Measurements from ENCODE around the gene FILIP1L. TPM values are rescaled to one million over a fixed set of nuclear protein-coding genes. Genes with fewer than 3 reads are reported as not detected.

Gene FILIP1L
- total and polyA plus RNA-seq, 2 of the 8 experiments (the other 6 are each of a cell fraction or from before 2014, with no cell fraction given) = 0.06 to 0.09 TPM

GRCh38 chr3:99907959-99908544 lies 206.2 kb downstream of the FILIP1L start:
- Histone ChIP-seq H3K4me1 (replicated peaks in 1 of 4; ENCODE audit: control insufficient read depth in 3 of 4, insufficient read depth in 4 of 4, low read length in 3 of 4) (peaks cover 0 to 4% (median 1%) of the 10 kb centered on the region in 4 experiments; a peak in 3 of 7 replicates), H2BK12ac (ENCODE audit: low read depth, low read length) (no peak overlapping the region), H3K9me3 (ENCODE audit: insufficient read depth in 2 of 2, low read depth in 1 of 2, low read length in 1 of 2) (no peaks in the 10 kb centered on the region), H2BK5ac (ENCODE audit: low read depth, low read length) (no peak overlapping the region), H4K8ac (ENCODE audit: extremely low read depth, insufficient read depth, low read length) (no peak overlapping the region), H3K79me1 (ENCODE audit: low read depth, low read length) (no peaks in the 10 kb centered on the region; the same call in 1 of the 2 replicates), H3K23ac (ENCODE audit: insufficient read length) (no peak overlapping the region), H3K56ac (replicated peaks; ENCODE audit: insufficient read length, low read depth, low read length) (no peak overlapping the region), H2BK120ac (replicated peaks; ENCODE audit: low read depth, low read length) (no peak overlapping the region), H2AK5ac (ENCODE audit: low read depth, low read length) (no peak overlapping the region), H3K36me3 (ENCODE audit: control insufficient read depth in 2 of 4, insufficient read depth in 4 of 4, low read length in 3 of 4) (no peaks in the 10 kb centered on the region), H3K9ac (replicated peaks in 1 of 4; ENCODE audit: extremely low read depth in 1 of 4, low read depth in 3 of 4, low read length in 3 of 4) (no peak overlapping the region), H3K4me2 (ENCODE audit: insufficient read depth in 1 of 2, low read depth in 2 of 2, low read length in 2 of 2) (no peak overlapping the region), H2BK15ac (ENCODE audit: low read length) (no peak overlapping the region), H4K91ac (replicated peaks; ENCODE audit: insufficient read length, low read length) (no peak overlapping the region), H3K27ac (ENCODE audit: low read depth, low read length) (no peak overlapping the region), H2AFZ (ENCODE audit: low read length) (no peak overlapping the region), H3K4ac (replicated peaks; ENCODE audit: insufficient read length, low read depth, low read length) (no peak overlapping the region), H3K4me3 (ENCODE audit: extremely low read depth in 1 of 4, insufficient read depth in 2 of 4, low read depth in 3 of 4, low read length in 4 of 4) (no peak overlapping the region), H4K20me1 (replicated peaks in 1 of 2; ENCODE audit: control insufficient read depth in 1 of 2, insufficient read depth in 2 of 2, low read length in 2 of 2) (no peaks in the 10 kb centered on the region), H3K18ac (ENCODE audit: extremely low read depth, low read length) (no peak overlapping the region), H3K14ac (ENCODE audit: insufficient read length) (no peak overlapping the region), H2BK20ac (ENCODE audit: low read length) (no peak overlapping the region), H3K79me2 (ENCODE audit: control insufficient read depth in 1 of 2, insufficient read depth in 2 of 2, low read length in 2 of 2) (no peaks in the 10 kb centered on the region), H3K27me3 (replicated peaks in 1 of 4; ENCODE audit: control insufficient read depth in 3 of 4, extremely low read depth in 1 of 4, insufficient read depth in 3 of 4, low read length in 3 of 4) (no peaks in the 10 kb centered on the region), H4K5ac (ENCODE audit: insufficient read length, low read depth, low read length) (no peak overlapping the region), H3K23me2 (ENCODE audit: low read depth, low read length) (no peaks in the 10 kb centered on the region)
- ChIA-PET POLR2A (ENCODE audit: partially characterized antibody) (interaction anchor here (0.8 kb wide), 2 partner anchors 11 to 39 kb away, joined by 3 read pairs; no protein-coding TSS in a partner anchor), CTCF (ENCODE audit: partially characterized antibody) (no interaction called here)
- no peak for DNase-seq (ENCODE audit: low read depth in 1 of 2, low spot score in 2 of 2)
- WGBS, 2 experiments (ENCODE audit: extremely low coverage in 1 of 2, insufficient coverage in 1 of 2, insufficient read length in 1 of 2, insufficient replicate concordance in 2 of 2, low coverage in 1 of 2, low lambda C conversion rate in 2 of 2, missing lambda C conversion rate in 1 of 2) = 83% methylated on average over 2 of the region's 2 CpGs; no CpG with 5 or more reads in 1 of the 2 experiments
- no peak for FAIRE-seq
- TF ChIP-seq EGR1 (IDR thresholded peaks at IDR 0.05; ENCODE audit: borderline replicate concordance, low read depth, low read length) (no peak), HDAC6 (IDR thresholded peaks at IDR 0.05; ENCODE audit: low read depth, low read length) (no peak), NRF1 (IDR thresholded peaks at IDR 0.05; ENCODE audit: low read depth, low read length) (no peak), SIX5 (IDR thresholded peaks at IDR 0.05; ENCODE audit: low read depth, low read length) (no peak), CHD1 (IDR thresholded peaks at IDR 0.05; ENCODE audit: low read depth, low read length) (no peak), BCL11A (IDR thresholded peaks at IDR 0.05; ENCODE audit: low read depth in 2 of 2, low read length in 2 of 2) (no peak), RNF2 (IDR thresholded peaks at IDR 0.05; ENCODE audit: borderline replicate concordance, low read depth, low read length, missing control alignments, poor library complexity, severe bottlenecking) (no peak), KDM4A (IDR thresholded peaks at IDR 0.05; ENCODE audit: low read depth, low read length, severe bottlenecking) (no peak), ATF2 (IDR thresholded peaks at IDR 0.05; ENCODE audit: low read length) (no peak), NANOG (IDR thresholded peaks at IDR 0.05; ENCODE audit: insufficient read depth, low read depth, low read length, poor library complexity, severe bottlenecking) (no peak), CBX8 (IDR thresholded peaks at IDR 0.05; ENCODE audit: borderline replicate concordance, low read depth, low read length) (no peak)

All from H1 (cell line).